GM12878 (cell line): ENCODE data around the gene BRINP3. TPM values are rescaled to one million over a fixed set of nuclear protein-coding genes. Genes with fewer than 3 reads are reported as not detected.

Experiments used
- ATAC-seq: fragments of 200-7000 bp; cut with Tn5 transposase; 3 replicates; pipeline ENCODE4 v1.9.1; 2020; ENCODE audit warnings: mild to moderate bottlenecking, moderate library complexity
- BruUV-seq: library from RNA; stranded (reverse); fragments of 400-500 nt; replicated peaks from 2 replicates; lab custom pipeline; 2021; lab: Mats Ljungman, UMichigan
- CTCF ChIA-PET: fragments of 300-600 bp; sonication (Branson Sonifier 250); formaldehyde crosslinking; extraction: SDS; loops from one replicate; lab custom pipeline; 2021; ENCODE audit warnings: inconsistent platforms; lab: Yijun Ruan, JAX
- POLR2A ChIA-PET: fragments of 350-600 bp; formaldehyde crosslinking; extraction: SDS; loops from one replicate; lab custom pipeline; 2021; ENCODE audit warnings: inconsistent platforms; lab: Charles Lee
- RAD21 ChIA-PET: fragments of 300-600 bp; sonication (Branson Sonifier 250); formaldehyde crosslinking; loops from one replicate; lab custom pipeline; 2023; ENCODE audit warnings: antibody characterized with exemption; ENCODE audit not compliant: unreplicated experiment; lab: Charles Lee
- SMC1A ChIA-PET: fragments of 300-600 bp; sonication (Branson Sonifier 250); formaldehyde crosslinking; loops from one replicate; lab custom pipeline; 2023; ENCODE audit not compliant: unreplicated experiment, uncharacterized antibody; lab: Charles Lee
- DNase-seq: peaks from one replicate; pipeline ENCODE4 v3.0.0-alpha.2; 2011; ENCODE audit warnings: low read depth, low spot score
- FAIRE-seq: peaks from 3 replicates; lab custom pipeline; 2011; peaks lifted over from hg19 to GRCh38; lab: Jason Lieb, UNC
- H2AFZ ChIP-seq: 2 replicates; pipeline ENCODE4 v1.6.0; 2011; ENCODE audit warnings: low read depth, low read length, control low read depth; ENCODE audit not compliant: control insufficient read depth
- H3K27ac ChIP-seq: 2 replicates; pipeline ENCODE4 v1.5.1; 2011; ENCODE audit warnings: control low read depth; ENCODE audit not compliant: control insufficient read depth, insufficient read depth
- H3K27me3 ChIP-seq, 2 experiments: replicated peaks in 1 of 2; 2 replicates each; pipeline versions ENCODE4 v1.6.0 to v1.6.1; 2011; ENCODE audit warnings: low read length in 1 of 2; ENCODE audit not compliant: control insufficient read depth in 2 of 2, insufficient read depth in 2 of 2
- H3K36me3 ChIP-seq, 2 experiments: 2 replicates each; pipeline ENCODE4 v1.5.1; 2011; ENCODE audit warnings: low read length in 1 of 2; ENCODE audit not compliant: control insufficient read depth in 2 of 2, insufficient read depth in 2 of 2
- H3K4me1 ChIP-seq: 2 replicates; pipeline ENCODE4 v1.6.1; 2011; ENCODE audit warnings: mild to moderate bottlenecking, low read length, moderate library complexity, mixed read lengths; ENCODE audit not compliant: control insufficient read depth, insufficient read depth
- H3K4me2 ChIP-seq: 2 replicates; pipeline ENCODE4 v1.6.0; 2011; ENCODE audit warnings: control low read depth; ENCODE audit not compliant: control insufficient read depth, insufficient read depth
- H3K4me3 ChIP-seq: fragments of 200-600 bp; sonication (generic); 2 replicates; pipeline ENCODE4 v1.5.1; 2016
- H3K79me2 ChIP-seq: 2 replicates; pipeline ENCODE4 v1.6.0; 2011; ENCODE audit warnings: low read length; ENCODE audit not compliant: control insufficient read depth, insufficient read depth
- H3K9ac ChIP-seq: 2 replicates; pipeline ENCODE4 v1.8.0; 2011; ENCODE audit warnings: low read length, control low read depth, mixed read lengths; ENCODE audit not compliant: control insufficient read depth, insufficient read depth
- H3K9me3 ChIP-seq: replicated peaks from 3 replicates; pipeline ENCODE4 v1.5.1; 2011; ENCODE audit warnings: mild to moderate bottlenecking, low read length; ENCODE audit not compliant: control insufficient read depth, insufficient read depth
- H4K20me1 ChIP-seq: 2 replicates; pipeline ENCODE4 v1.6.0; 2011; ENCODE audit not compliant: control insufficient read depth, insufficient read depth
- BACH1 ChIP-seq: fragments of 450-650 bp; IDR thresholded peaks from 2 replicates; pipeline ENCODE4 v1.6.1; 2017; ENCODE audit warnings: mild to moderate bottlenecking, borderline replicate concordance
- MXI1 ChIP-seq: fragments of 150-350 bp; IDR thresholded peaks from 2 replicates; pipeline ENCODE4 v1.6.1; 2011; ENCODE audit warnings: low read depth, mild to moderate bottlenecking, inconsistent platforms, low read length, improper control_type of control experiment
- RAD51 ChIP-seq: fragments of 450-650 bp; IDR thresholded peaks from 2 replicates; pipeline ENCODE4 v1.6.1; 2016; ENCODE audit warnings: moderate library complexity, mild to moderate bottlenecking, inconsistent platforms
- RBBP5 ChIP-seq: fragments of 200-600 bp; sonication (generic); conservative IDR thresholded peaks from 2 replicates; pipeline ENCODE4 v1.6.1; 2016
- RCOR1 ChIP-seq: conservative IDR thresholded peaks from 2 replicates; pipeline ENCODE4 v1.6.1; 2012; ENCODE audit warnings: low read depth, low read length, improper control_type of control experiment
- WGBS: methylation state at CpG from one replicate; pipeline ENCODE4 v1.1.6; 2016; ENCODE audit warnings: low lambda C conversion rate; ENCODE audit not compliant: insufficient replicate concordance, insufficient coverage; ENCODE audit errors: missing lambda C conversion rate; 5-methylcytosine and 5-hydroxymethylcytosine counted together
- in situ Hi-C: fragments of 300-500 bp; cut with MboI; formaldehyde crosslinking; loops from 9 replicates; pipeline ENCODE4 v1.14.3; 2018; ENCODE audit warnings: mixed read lengths
- intact Hi-C: fragments of 100-400 bp; cut with micrococcal nuclease; formaldehyde crosslinking; loops from one replicate; pipeline ENCODE4 v1.14.2; 2022; ENCODE audit not compliant: unreplicated experiment
- polyA plus RNA-seq, 11 experiments: library from polyadenylated mRNA; depleted of rRNA in 4 of 11; unstranded in 6 of 11; stranded (reverse) in 5 of 11; fragments of >200 nt; fragmentation: Nextera tagmentation in 4 of 11; fragmentation: Illumina TruSeq in 1 of 11; extraction: Ambion mirVana in 4 of 11; extraction: Trizol in 1 of 11; gene quantifications; 1 replicate in 1 of 11; 2 replicates in 10 of 11; pipeline versions ENCODE4 v1.2.1 to v1.2.3, GENCODE V29; 2011 to 2016; ENCODE audit warnings: inconsistent platforms in 2 of 11, missing spikeins in 2 of 11, low read depth in 1 of 11
- total RNA-seq, 4 experiments: library from RNA; depleted of rRNA in 3 of 4; stranded (reverse); fragments of >200 nt in 3 of 4; fragmentation: Illumina TruSeq in 1 of 4; extraction: Trizol in 1 of 4; gene quantifications; 2 replicates each; pipeline versions ENCODE4 v1.2.1 to v1.2.3, GENCODE V29; 2013 to 2021
- TF ChIP-seq, protein P1 (sequence below): IDR thresholded peaks from 2 replicates; pipeline ENCODE4 v1.6.1; 2011; ENCODE audit warnings: mild to moderate bottlenecking, low read depth, low read length, moderate library complexity; ENCODE audit not compliant: insufficient replicate concordance
- TF ChIP-seq, protein P2 (sequence below): IDR thresholded peaks from 2 replicates; pipeline ENCODE4 v1.6.1; 2012; ENCODE audit warnings: mild to moderate bottlenecking, low read depth, low read length

BRINP3 gene
- total and polyA plus RNA-seq, 10 of the 15 experiments (the other 5 are each of a cell fraction or from before 2014, with no cell fraction given), result under 0.01 TPM; not detected in 9

DNA sequence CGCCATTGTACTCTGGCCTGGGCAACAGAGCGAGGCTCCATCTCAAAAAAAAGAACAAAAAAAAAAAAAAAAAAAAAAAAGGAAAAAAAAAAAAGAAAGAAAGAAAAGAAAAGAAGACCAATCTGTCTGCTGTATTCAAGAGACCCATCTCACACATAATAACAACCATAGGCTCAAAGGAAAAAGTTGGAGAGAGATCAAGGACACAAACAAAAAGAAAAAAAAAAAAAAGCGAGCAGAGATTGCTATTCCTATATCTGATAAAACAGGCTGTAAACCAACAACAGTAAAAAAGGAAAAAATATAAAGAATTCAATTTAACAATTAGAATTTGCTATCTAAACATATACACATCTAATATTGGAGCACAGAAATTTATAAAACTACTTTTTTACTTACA lies 150.4 kb downstream of the BRINP3 start:
- DNase-seq, result no peak
- Histone ChIP-seq H3K4me1 (no peaks in the 10 kb centered on the region), H2AFZ (no peak overlapping the region), H3K36me3 (no peaks in the 10 kb centered on the region), H4K20me1 (no peaks in the 10 kb centered on the region), H3K4me2 (no peak overlapping the region), H3K4me3 (no peak overlapping the region), H3K79me2 (no peaks in the 10 kb centered on the region), H3K27me3 (no peaks in the 10 kb centered on the region), H3K9me3 (no peaks in the 10 kb centered on the region), H3K27ac (no peak overlapping the region), H3K9ac (no peak overlapping the region)
- no TSS peak for BruUV-seq
- 31% methylated on average over 2 of the region's 3 CpGs for WGBS
- ChIA-PET CTCF (no interaction called here), RAD21 (no interaction called here), SMC1A (interaction anchor here (0.7 kb wide), 1 partner anchor 21 kb away, joined by 3 read pairs; no protein-coding TSS in a partner anchor), POLR2A (no interaction called here)
- in situ Hi-C loops, result no loop called here
- FAIRE-seq, result no peak
- TF ChIP-seq, protein P1, sequence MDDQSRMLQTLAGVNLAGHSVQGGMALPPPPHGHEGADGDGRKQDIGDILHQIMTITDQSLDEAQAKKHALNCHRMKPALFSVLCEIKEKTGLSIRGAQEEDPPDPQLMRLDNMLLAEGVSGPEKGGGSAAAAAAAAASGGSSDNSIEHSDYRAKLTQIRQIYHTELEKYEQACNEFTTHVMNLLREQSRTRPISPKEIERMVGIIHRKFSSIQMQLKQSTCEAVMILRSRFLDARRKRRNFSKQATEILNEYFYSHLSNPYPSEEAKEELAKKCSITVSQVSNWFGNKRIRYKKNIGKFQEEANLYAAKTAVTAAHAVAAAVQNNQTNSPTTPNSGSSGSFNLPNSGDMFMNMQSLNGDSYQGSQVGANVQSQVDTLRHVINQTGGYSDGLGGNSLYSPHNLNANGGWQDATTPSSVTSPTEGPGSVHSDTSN, result no peak
- TF ChIP-seq RAD51 (no peak), RBBP5 (no peak), RCOR1 (no peak)
- no peak for ATAC-seq
- intact Hi-C loops, result no loop called here

DNA sequence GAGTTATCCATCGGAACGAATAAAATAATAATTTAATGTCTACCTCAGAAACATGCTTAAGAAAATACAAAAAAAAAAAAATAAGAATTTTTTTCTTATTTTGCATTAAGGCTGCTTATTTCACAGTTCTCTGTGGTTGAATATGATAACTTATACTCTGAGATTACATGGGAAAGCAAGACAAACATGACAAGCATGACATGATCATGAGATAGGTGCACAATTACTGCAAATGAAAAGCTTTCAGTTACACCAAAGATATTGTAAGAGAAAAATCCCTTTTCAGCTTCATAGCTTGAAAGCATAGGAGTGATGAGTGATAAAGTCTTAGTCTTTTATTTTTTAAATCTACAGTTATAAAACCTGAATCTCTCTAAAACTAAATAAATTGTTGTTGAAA lies 154.1 kb downstream of the BRINP3 start:
- in situ Hi-C loops, result no loop called here
- DNase-seq, result no peak
- H3K27ac ChIP-seq, result no peak overlapping the region
- SMC1A ChIA-PET, result no interaction called here
- TF ChIP-seq BACH1 (no peak), MXI1 (no peak)
- TF ChIP-seq, protein P2, sequence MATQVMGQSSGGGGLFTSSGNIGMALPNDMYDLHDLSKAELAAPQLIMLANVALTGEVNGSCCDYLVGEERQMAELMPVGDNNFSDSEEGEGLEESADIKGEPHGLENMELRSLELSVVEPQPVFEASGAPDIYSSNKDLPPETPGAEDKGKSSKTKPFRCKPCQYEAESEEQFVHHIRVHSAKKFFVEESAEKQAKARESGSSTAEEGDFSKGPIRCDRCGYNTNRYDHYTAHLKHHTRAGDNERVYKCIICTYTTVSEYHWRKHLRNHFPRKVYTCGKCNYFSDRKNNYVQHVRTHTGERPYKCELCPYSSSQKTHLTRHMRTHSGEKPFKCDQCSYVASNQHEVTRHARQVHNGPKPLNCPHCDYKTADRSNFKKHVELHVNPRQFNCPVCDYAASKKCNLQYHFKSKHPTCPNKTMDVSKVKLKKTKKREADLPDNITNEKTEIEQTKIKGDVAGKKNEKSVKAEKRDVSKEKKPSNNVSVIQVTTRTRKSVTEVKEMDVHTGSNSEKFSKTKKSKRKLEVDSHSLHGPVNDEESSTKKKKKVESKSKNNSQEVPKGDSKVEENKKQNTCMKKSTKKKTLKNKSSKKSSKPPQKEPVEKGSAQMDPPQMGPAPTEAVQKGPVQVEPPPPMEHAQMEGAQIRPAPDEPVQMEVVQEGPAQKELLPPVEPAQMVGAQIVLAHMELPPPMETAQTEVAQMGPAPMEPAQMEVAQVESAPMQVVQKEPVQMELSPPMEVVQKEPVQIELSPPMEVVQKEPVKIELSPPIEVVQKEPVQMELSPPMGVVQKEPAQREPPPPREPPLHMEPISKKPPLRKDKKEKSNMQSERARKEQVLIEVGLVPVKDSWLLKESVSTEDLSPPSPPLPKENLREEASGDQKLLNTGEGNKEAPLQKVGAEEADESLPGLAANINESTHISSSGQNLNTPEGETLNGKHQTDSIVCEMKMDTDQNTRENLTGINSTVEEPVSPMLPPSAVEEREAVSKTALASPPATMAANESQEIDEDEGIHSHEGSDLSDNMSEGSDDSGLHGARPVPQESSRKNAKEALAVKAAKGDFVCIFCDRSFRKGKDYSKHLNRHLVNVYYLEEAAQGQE, result no peak
- TF ChIP-seq, all 136 proteins: peak for 0
- BruUV-seq, result no TSS peak
- no peaks in the 10 kb centered on the region for H3K27me3 ChIP-seq
- no peaks in the 10 kb centered on the region for H3K36me3 ChIP-seq
- ChIA-PET RAD21 (no interaction called here), POLR2A (no interaction called here), CTCF (no interaction called here)
- H4K20me1 ChIP-seq, result no peaks in the 10 kb centered on the region
- no peak overlapping the region for H3K4me3 ChIP-seq
- H2AFZ ChIP-seq, result no peak overlapping the region
- H3K79me2 ChIP-seq, result no peaks in the 10 kb centered on the region
- intact Hi-C loops, result no loop called here
- FAIRE-seq (no peak), ATAC-seq (no peak)
- no peaks in the 10 kb centered on the region for H3K9me3 ChIP-seq
- H3K4me1 ChIP-seq, result no peaks in the 10 kb centered on the region
- H3K9ac ChIP-seq, result no peak overlapping the region
- no peak overlapping the region for H3K4me2 ChIP-seq
- 29% methylated on average over 2 of the region's 2 CpGs for WGBS
